GM19023 (cell line): ENCODE results near the gene PHKA2.

Experiments
- ATAC-seq: cut with Tn5 transposase; IDR thresholded peaks from one replicate; pipeline ENCODE4 v1.9.1; 2021; ENCODE audit warnings: mild to moderate bottlenecking, moderate library complexity; ENCODE audit not compliant: unreplicated experiment

The PHKA2 gene

DNA sequence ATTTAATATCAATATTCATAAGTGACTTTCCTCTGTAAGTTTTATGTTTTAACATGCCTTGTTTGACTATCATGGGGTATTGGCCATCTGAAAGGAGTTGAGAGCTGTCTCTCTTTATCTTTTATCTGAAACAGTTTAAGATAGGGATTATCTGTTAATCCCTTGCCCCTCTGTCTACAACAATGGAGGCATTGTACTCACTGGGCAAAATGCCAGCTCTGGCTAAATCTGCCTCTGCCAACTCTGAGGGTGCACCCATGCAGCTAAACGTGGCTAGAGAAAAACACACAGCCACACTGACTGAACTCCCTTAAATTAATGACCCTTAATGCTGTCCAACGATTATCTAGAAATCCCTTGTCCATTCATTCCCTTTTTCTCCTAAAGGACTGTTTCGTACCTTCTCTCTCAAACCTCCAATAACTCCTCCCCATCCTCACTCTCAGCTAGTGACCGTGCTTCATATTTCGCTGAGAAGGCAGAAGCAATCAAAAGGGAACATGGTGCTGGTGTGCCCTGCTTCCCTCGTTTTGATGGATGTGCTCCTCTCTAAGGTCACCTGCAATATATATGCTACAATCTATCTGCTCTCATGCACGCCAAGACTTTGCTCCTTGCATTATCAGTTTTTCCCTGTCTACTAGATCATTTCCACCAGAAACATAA is 10.3 kb downstream of the PHKA2 start:
- ATAC-seq = no peak

- no peak for ATAC-seq
Observed at GRCh38 chrX:18971506-18971905, 12.4 kb downstream of the PHKA2 start.

- no peak for ATAC-seq
Observed at GRCh38 chrX:18970465-18970864, 13.4 kb downstream of the PHKA2 start.

DNA sequence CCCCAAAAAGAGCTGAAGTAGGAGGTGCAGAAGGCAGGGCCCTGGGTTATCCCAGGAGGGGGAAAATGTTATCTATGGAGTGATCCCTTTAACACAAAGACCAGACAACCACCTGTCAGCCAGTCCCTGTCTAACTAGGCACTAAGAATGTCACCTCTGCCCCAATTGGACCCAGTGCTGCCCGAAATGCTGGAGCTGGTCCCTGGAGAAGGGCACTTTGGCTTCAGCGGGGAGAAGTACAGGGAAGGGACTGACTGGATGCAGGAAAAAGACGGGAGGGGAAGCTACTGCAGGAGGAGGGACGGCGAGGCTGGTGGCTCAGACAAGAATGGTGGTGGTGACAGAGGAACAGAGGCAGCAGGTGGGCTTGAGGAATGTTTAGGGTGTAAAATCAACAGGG is 17.3 kb downstream of the PHKA2 start:
- ATAC-seq = no peak

DNA sequence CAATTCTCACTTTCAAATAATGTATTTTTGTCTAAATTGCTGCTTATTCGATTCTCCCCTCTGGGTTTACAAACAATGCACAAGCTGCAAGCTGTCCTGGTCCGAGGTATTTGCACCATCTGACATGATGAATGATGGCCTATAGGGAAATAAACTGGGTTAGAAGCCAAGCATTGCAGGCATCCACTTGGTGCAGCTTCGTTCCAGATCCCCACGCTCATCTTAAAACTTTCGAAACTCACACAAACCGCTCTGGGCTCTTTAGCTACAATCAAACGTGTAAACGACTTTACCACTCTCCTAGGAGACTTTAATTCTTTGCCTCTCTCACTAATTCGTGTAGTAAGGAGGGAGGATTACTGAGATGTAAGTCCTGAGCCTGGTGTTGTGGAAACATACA is 19.0 kb downstream of the PHKA2 start:
- no peak for ATAC-seq

GRCh38 chrX:18964026-18964425 is 19.9 kb downstream of the PHKA2 start:
- ATAC-seq = no peak

- ATAC-seq = no peak
Observed at GRCh38 chrX:18962329-18962728, 21.6 kb downstream of the PHKA2 start.

GRCh38 chrX:18961686-18962085 is 22.2 kb downstream of the PHKA2 start:
- ATAC-seq = no peak

GRCh38 chrX:18956303-18957032 is 27.4 kb downstream of the PHKA2 start:
- ATAC-seq = no peak

DNA sequence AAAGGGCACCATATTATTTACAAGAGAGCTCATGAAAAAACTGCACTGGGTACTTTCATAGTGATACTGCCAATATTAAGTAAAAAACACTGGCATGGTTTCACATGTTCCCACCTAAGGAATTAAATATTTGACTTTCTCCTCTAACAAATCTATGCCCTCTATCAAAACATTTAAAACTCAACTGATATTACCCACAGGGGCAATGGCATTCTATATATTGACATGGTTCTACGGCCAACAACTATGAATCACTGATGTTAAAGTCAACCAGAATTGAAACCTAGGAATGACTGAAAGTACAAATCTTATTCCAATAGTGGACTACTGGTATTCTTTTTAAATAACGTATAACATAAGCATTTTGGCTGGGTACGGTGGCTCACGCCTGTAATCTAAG is 28.2 kb downstream of the PHKA2 start:
- no peak for ATAC-seq

DNA sequence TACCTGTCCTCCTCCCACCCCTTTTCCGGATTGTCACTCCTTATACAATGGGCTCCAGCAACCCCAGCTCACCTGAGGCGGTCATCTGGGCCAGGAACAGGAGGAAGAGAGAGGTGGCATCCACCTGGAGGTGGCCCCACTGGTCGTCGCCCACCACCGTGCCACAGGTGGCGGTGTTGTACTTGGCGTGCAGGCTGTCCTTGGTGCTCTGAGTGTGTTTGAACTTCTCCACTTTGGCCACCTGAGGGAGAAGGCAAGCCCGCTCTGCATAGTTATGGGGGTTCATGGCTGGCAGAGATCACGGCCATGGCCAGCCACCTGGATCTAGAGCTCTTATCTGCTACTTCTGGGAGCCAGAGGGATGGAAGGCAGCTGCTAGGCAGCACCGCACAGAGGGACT is 32.9 kb downstream of the PHKA2 start:
- ATAC-seq = no peak

DNA sequence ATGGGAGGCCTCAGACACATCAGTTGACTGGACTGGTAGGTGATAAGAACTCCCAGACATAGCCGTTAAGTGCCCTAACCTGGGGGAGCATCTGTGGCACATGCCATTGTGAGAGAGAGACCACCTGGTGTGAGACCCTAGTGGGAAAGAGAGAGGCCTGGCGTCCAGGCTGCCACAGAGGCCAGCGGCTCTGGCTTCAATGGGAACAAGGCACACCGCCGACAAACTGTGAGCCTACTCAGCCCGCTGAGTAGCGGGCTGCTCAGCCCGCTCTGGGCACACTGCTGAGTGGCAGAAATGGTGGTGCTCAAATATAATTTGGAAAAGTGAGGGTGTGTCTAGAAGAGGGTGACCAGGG is 34.0 kb downstream of the PHKA2 start:
- no peak for ATAC-seq

- no peak for ATAC-seq
Observed at GRCh38 chrX:18949291-18949943, 34.5 kb downstream of the PHKA2 start.

GRCh38 chrX:18946611-18947010 is 37.3 kb downstream of the PHKA2 start:
- no peak for ATAC-seq

- ATAC-seq = no peak
Observed at GRCh38 chrX:18946157-18946556, 37.8 kb downstream of the PHKA2 start.

DNA sequence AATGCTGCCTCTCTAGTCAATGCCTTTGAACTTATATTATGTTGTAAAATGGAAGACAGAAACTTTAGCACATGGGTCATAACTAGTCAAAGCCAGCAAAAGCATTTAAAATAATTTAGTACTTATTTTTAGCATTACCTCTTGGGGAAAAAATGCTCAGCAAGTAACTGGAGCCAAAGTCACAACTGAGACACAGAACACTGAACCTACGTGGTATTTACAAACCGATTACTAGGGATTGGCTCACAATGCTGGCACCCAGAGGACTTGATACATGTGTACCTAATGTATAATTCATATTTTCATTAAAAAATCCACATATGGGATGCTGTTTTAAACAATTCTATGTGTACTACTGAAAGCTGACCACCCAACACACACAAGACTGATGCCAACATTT is 38.4 kb downstream of the PHKA2 start:
- no peak for ATAC-seq

DNA sequence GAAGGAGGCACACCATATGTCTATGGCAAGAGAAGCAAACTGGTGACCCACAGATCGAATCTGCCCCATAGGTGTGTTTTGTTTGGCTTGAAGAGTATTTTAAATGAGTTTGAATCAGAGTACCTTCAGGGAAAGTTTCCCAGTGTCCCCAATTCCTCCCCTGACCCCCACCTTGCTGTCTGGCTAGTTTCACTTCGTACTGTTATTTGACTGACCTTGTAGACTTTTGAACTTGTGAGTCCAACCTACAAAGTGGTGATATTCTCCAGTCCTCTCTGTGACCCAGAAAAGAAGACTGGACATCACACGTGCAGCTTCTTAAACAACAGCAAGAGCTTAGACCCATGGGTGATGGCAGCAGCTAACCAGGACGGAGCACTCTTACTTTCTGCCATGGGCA is 39.4 kb downstream of the PHKA2 start:
- no peak for ATAC-seq

GRCh38 chrX:18941896-18942295 is 42.0 kb downstream of the PHKA2 start:
- no peak for ATAC-seq

GRCh38 chrX:18938710-18939109 is 45.2 kb downstream of the PHKA2 start:
- no peak for ATAC-seq

DNA sequence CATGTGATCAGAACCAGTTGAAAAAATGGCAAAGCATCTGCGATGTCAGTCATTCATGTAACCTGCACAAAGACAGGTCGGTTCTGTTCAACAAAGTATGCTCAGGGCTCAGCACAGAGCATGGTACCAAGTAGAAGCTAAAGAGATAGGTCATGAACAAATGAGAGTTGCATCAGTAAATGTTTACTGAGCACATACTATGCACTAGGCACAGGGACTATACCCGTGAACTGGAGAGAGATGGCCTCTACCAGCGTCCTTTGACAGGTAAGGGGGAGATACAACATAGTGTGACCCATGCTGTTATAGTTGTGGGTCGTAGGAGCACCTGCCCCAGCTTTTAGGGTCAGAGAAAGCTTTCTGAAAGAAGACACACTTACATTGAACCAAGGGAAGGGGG is 46.7 kb downstream of the PHKA2 start:
- ATAC-seq = no peak

DNA sequence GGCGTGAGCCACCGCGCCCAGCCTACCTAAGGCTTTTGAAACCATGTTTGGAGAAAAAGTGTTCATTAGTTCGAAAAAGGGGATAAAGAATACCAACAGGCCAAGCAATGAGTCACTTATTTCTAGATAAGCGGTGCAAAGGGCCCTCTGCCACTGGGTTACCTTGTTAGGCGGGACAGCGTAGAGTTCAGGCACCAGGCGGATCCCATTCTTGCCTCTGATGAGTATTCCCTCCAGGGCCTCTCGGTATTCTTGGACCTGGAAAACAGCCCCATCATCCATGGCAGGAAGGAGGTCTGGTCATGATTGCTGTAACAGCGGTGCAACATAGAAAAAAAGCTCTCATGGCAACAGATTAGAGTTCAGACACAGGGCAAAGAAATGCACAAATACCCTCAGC is 48.0 kb downstream of the PHKA2 start:
- no peak for ATAC-seq

DNA sequence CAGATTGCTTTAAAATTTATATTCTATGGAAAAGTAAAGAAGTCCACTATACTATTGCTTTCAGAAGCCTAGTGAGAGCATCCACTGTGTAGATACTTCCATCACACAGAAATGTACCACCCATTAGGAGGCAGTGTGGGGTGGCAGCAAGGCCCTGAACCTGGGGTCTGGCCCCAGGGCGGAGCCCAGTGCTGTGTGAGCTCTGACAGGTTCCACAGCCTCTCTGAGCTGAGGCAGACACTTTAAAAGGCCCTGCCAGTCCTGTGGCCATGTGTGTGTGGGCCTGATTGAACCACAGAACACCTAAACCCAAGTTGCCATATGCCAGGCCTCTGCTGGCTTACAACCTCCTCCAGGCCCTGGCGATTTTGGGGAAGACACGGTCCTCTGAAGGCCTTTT is 49.2 kb downstream of the PHKA2 start:
- ATAC-seq = no peak
